ENCODE data around the gene AJM1. TPM values are rescaled to one million over a fixed set of nuclear protein-coding genes. Genes with fewer than 3 reads are reported as not detected.

The AJM1 gene
- total RNA-seq, 1 donor from 2014 or later = 7.4 TPM

- Mint-ChIP-seq H3K4me3 (ENCODE audit: unreplicated experiment) (peak overlapping the region; percentile 79), H3K27ac (ENCODE audit: unreplicated experiment) (peak overlapping the region; percentile 88), H3K36me3 (ENCODE audit: low read depth) (no peaks in the 10 kb centered on the region), H3K27me3 (ENCODE audit: low read depth) (no peaks in the 10 kb centered on the region), H3K4me1 (ENCODE audit: low read depth) (peaks cover 22% of the 10 kb centered on the region), H3K9me3 (ENCODE audit: low read depth) (no peaks in the 10 kb centered on the region)
- DNase-seq (ENCODE audit: low spot score) = no peak
- TF ChIP-seq CTCF (IDR thresholded peaks at IDR 0.05) = peak; percentile 10
Measured at GRCh38 chr9:136886610-136887597, 44.6 kb downstream of the AJM1 start.

- Mint-ChIP-seq H3K27ac (ENCODE audit: unreplicated experiment) (no peak overlapping the region), H3K36me3 (ENCODE audit: low read depth) (no peaks in the 10 kb centered on the region), H3K4me3 (ENCODE audit: unreplicated experiment) (no peak overlapping the region), H3K9me3 (ENCODE audit: low read depth) (no peaks in the 10 kb centered on the region), H3K27me3 (ENCODE audit: low read depth) (no peaks in the 10 kb centered on the region), H3K4me1 (ENCODE audit: low read depth) (peaks cover 14% of the 10 kb centered on the region)
- TF ChIP-seq CTCF (IDR thresholded peaks at IDR 0.05) = no peak
- DNase-seq (ENCODE audit: low spot score) = no peak
Measured at GRCh38 chr9:136888454-136888853, 46.2 kb downstream of the AJM1 start.

GRCh38 chr9:136889858-136890257 is 47.6 kb downstream of the AJM1 start:
- Mint-ChIP-seq H3K4me1 (ENCODE audit: low read depth) (peaks cover 14% of the 10 kb centered on the region), H3K27me3 (ENCODE audit: low read depth) (no peaks in the 10 kb centered on the region), H3K4me3 (ENCODE audit: unreplicated experiment) (no peak overlapping the region), H3K36me3 (ENCODE audit: low read depth) (no peaks in the 10 kb centered on the region), H3K9me3 (ENCODE audit: low read depth) (no peaks in the 10 kb centered on the region), H3K27ac (ENCODE audit: unreplicated experiment) (no peak overlapping the region)
- no peak for TF ChIP-seq CTCF (IDR thresholded peaks at IDR 0.05)
- DNase-seq (ENCODE audit: low spot score) = no peak

GRCh38 chr9:136890661-136891060 is 48.4 kb downstream of the AJM1 start:
- DNase-seq (ENCODE audit: low spot score) = no peak
- Mint-ChIP-seq H3K36me3 (ENCODE audit: low read depth) (no peaks in the 10 kb centered on the region), H3K27me3 (ENCODE audit: low read depth) (no peaks in the 10 kb centered on the region), H3K4me1 (ENCODE audit: low read depth) (peaks cover 9% of the 10 kb centered on the region), H3K4me3 (ENCODE audit: unreplicated experiment) (no peak overlapping the region), H3K9me3 (ENCODE audit: low read depth) (no peaks in the 10 kb centered on the region), H3K27ac (ENCODE audit: unreplicated experiment) (no peak overlapping the region)
- TF ChIP-seq CTCF (IDR thresholded peaks at IDR 0.05) = no peak

Small RNA genes within 50 kb of the gene (microRNA-seq; reads per million reads assigned to microRNA genes)
- gene MIR4292 (ENCODE audit: borderline number of aligned reads) (not detected), gene MIR4479 (ENCODE audit: borderline number of aligned reads) (not detected)

Other genes with a start within 250 kb of the AJM1 start
- gene EGFL7, start 179.6 kb upstream of the AJM1 start, total RNA-seq = 5.4 to 7.8 TPM (median 7.0 TPM) in 3 replicates
- gene AGPAT2, start 155.0 kb upstream of the AJM1 start, total RNA-seq = 23.4 to 39.8 TPM (median 39.1 TPM) in 3 replicates
- 8.2 to 9.2 TPM (median 8.5 TPM) in 3 replicates for gene DIPK1B, start 129.9 kb upstream of the AJM1 start, total RNA-seq
- not detected in 3 replicates for gene LCN10, start 99.5 kb upstream of the AJM1 start, total RNA-seq
- gene LCN6, start 94.0 kb upstream of the AJM1 start, total RNA-seq = not detected in 3 replicates
- gene LCN8, start 84.2 kb upstream of the AJM1 start, total RNA-seq = not detected in 3 replicates
- gene LCN15, start 78.0 kb upstream of the AJM1 start, total RNA-seq = not detected in 3 replicates
- 31.2 to 40.0 TPM (median 32.5 TPM) in 3 replicates for gene TMEM141, start 51.1 kb upstream of the AJM1 start, total RNA-seq
- 0.62 to 1.5 TPM (median 1.4 TPM) in 3 replicates for gene CCDC183, start 46.1 kb upstream of the AJM1 start, total RNA-seq
- 61.5 to 71.8 TPM (median 62.2 TPM) in 3 replicates for gene RABL6, start 34.5 kb upstream of the AJM1 start, total RNA-seq
- gene PHPT1, start 6.9 kb downstream of the AJM1 start, total RNA-seq = 165 to 193 TPM (median 192 TPM) in 3 replicates
- 7.7 to 9.2 TPM (median 7.7 TPM) in 3 replicates for gene MAMDC4, start 9.9 kb downstream of the AJM1 start, total RNA-seq
- gene EDF1, start 23.8 kb downstream of the AJM1 start, total RNA-seq = 296 to 328 TPM (median 320 TPM) in 3 replicates
- gene TRAF2, start 44.0 kb downstream of the AJM1 start, total RNA-seq = 9.6 to 12.4 TPM (median 10.4 TPM) in 3 replicates
- 79.2 to 87.5 TPM (median 84.3 TPM) in 3 replicates for gene FBXW5, start 102.3 kb downstream of the AJM1 start, total RNA-seq
- 2.2 TPM in 1 of 3 replicates, not detected in the others for gene C8G, start 102.8 kb downstream of the AJM1 start, total RNA-seq
- gene LCN12, start 109.8 kb downstream of the AJM1 start, total RNA-seq = 0.51 to 0.60 TPM in 2 of 3 replicates, not detected in the other
- gene PTGDS, start 135.0 kb downstream of the AJM1 start, total RNA-seq = 24.2 to 80.4 TPM (median 76.8 TPM) in 3 replicates
- 0.15 to 5.8 TPM (median 5.2 TPM) in 3 replicates for gene LCNL1, start 140.5 kb downstream of the AJM1 start, total RNA-seq
- 34.4 to 38.7 TPM (median 36.8 TPM) in 3 replicates for gene PAXX, start 149.9 kb downstream of the AJM1 start, total RNA-seq
- 4.9 to 5.5 TPM in 2 of 3 replicates, not detected in the other for gene CLIC3, start 154.1 kb downstream of the AJM1 start, total RNA-seq
- 55.3 to 62.4 TPM (median 59.1 TPM) in 3 replicates for gene ABCA2, start 185.8 kb downstream of the AJM1 start, total RNA-seq
- not detected in 3 replicates for gene FUT7, start 189.6 kb downstream of the AJM1 start, total RNA-seq
- 88.1 to 90.8 TPM (median 88.7 TPM) in 3 replicates for gene NPDC1, start 203.7 kb downstream of the AJM1 start, total RNA-seq
- 0.15 TPM in 1 of 3 replicates, not detected in the others for gene ENTPD2, start 211.6 kb downstream of the AJM1 start, total RNA-seq
- gene SAPCD2, start 228.1 kb downstream of the AJM1 start, total RNA-seq = 0.87 to 3.2 TPM (median 2.5 TPM) in 3 replicates
- 26.1 to 44.0 TPM (median 41.7 TPM) in 3 replicates for gene UAP1L1, start 235.0 kb downstream of the AJM1 start, total RNA-seq
- gene MAN1B1, start 244.5 kb downstream of the AJM1 start, total RNA-seq = 105 to 117 TPM (median 106 TPM) in 3 replicates